Hepatocyte (in vitro differentiated cells): ENCODE measurements around the gene MARCHF2.
"Not testable (repeated sequence)": the region's sequence is repeated elsewhere in the genome, so short reads cannot be mapped to it uniquely, and the experiment has no call there.

Experiments
- EZH2 ChIP-seq: fragments of 200-600 bp; sonication (generic); IDR thresholded peaks from 2 replicates; pipeline ENCODE4 v1.6.1; 2016; ENCODE audit warnings: antibody characterized with exemption, mild to moderate bottlenecking, borderline replicate concordance
- EZH2phosphoT487 ChIP-seq: fragments of 200-600 bp; sonication (generic); IDR thresholded peaks from one replicate; pipeline ENCODE4 v1.6.1; 2018; ENCODE audit warnings: antibody characterized with exemption, mild to moderate bottlenecking, low read depth, moderate library complexity; ENCODE audit not compliant: unreplicated experiment, severe bottlenecking
- TF ChIP-seq, protein P1 (sequence below): fragments of 200-600 bp; sonication (generic); IDR thresholded peaks from 2 replicates; pipeline ENCODE4 v1.5.1; 2016; ENCODE audit warnings: antibody characterized with exemption, mild to moderate bottlenecking; ENCODE audit not compliant: poor library complexity

- not testable (repeated sequence) for TF ChIP-seq EZH2phosphoT487, EZH2
- TF ChIP-seq, protein P1, sequence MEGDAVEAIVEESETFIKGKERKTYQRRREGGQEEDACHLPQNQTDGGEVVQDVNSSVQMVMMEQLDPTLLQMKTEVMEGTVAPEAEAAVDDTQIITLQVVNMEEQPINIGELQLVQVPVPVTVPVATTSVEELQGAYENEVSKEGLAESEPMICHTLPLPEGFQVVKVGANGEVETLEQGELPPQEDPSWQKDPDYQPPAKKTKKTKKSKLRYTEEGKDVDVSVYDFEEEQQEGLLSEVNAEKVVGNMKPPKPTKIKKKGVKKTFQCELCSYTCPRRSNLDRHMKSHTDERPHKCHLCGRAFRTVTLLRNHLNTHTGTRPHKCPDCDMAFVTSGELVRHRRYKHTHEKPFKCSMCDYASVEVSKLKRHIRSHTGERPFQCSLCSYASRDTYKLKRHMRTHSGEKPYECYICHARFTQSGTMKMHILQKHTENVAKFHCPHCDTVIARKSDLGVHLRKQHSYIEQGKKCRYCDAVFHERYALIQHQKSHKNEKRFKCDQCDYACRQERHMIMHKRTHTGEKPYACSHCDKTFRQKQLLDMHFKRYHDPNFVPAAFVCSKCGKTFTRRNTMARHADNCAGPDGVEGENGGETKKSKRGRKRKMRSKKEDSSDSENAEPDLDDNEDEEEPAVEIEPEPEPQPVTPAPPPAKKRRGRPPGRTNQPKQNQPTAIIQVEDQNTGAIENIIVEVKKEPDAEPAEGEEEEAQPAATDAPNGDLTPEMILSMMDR: not testable (repeated sequence)
These were observed 28.5 kb upstream of the MARCHF2 start for GRCh38 chr19:8384569-8384968.
